ENCODE measurements around the gene MAGEA9B.
A peak's percentile ranks its signal among the peaks of the same experiment; 100 is the strongest.
"Not testable (repeated sequence)": the region's sequence is repeated elsewhere in the genome, so short reads cannot be mapped to it uniquely, and the experiment has no call there.

The MAGEA9B gene

GRCh38 chrX:149550454-149550853, 36.8 kb downstream of the MAGEA9B start:
- H3K27ac ChIP-seq (ENCODE audit: insufficient read depth, low read depth, low read length, poor library complexity, severe bottlenecking); H3K36me3 ChIP-seq (ENCODE audit: control insufficient read depth, insufficient read depth, low read length); H3K4me3 ChIP-seq (ENCODE audit: insufficient read depth, low read depth, low read length); H3K27me3 ChIP-seq (ENCODE audit: control insufficient read depth, insufficient read depth, low read length, poor library complexity, severe bottlenecking); H3K4me1 ChIP-seq (ENCODE audit: control insufficient read depth, insufficient read depth, low read length); H3K9me3 ChIP-seq (ENCODE audit: control insufficient read depth, low read length): not testable (repeated sequence)
- 100% methylated on average over 1 of the region's 1 CpG; no CpG with 5 or more reads in 1 of the 2 experiments for WGBS, 2 experiments

- not testable (repeated sequence) for H3K36me3 ChIP-seq (ENCODE audit: control insufficient read depth, insufficient read depth, low read length); H3K4me3 ChIP-seq (ENCODE audit: insufficient read depth, low read depth, low read length); H3K4me1 ChIP-seq (ENCODE audit: control insufficient read depth, insufficient read depth, low read length); H3K27me3 ChIP-seq (ENCODE audit: control insufficient read depth, insufficient read depth, low read length, poor library complexity, severe bottlenecking); H3K9me3 ChIP-seq (ENCODE audit: control insufficient read depth, low read length); H3K27ac ChIP-seq (ENCODE audit: insufficient read depth, low read depth, low read length, poor library complexity, severe bottlenecking)
- no CpG with 5 or more reads among the region's 6 CpGs for WGBS, 2 experiments
Measured at GRCh38 chrX:149549701-149550100, 37.6 kb downstream of the MAGEA9B start, which contains the start of gene HSFX3. TSS of gene HSFX3 (minus strand) at chrX:149549924. CDS start at chrX:149549852, 72 bp downstream.

GRCh38 chrX:149547782-149548181, 39.5 kb downstream of the MAGEA9B start:
- WGBS, 2 experiments = 83% methylated on average over 1 of the region's 3 CpGs; no CpG with 5 or more reads in 1 of the 2 experiments
- H3K27me3 ChIP-seq (ENCODE audit: control insufficient read depth, insufficient read depth, low read length, poor library complexity, severe bottlenecking); H3K9me3 ChIP-seq (ENCODE audit: control insufficient read depth, low read length); H3K27ac ChIP-seq (ENCODE audit: insufficient read depth, low read depth, low read length, poor library complexity, severe bottlenecking); H3K36me3 ChIP-seq (ENCODE audit: control insufficient read depth, insufficient read depth, low read length); H3K4me3 ChIP-seq (ENCODE audit: insufficient read depth, low read depth, low read length); H3K4me1 ChIP-seq (ENCODE audit: control insufficient read depth, insufficient read depth, low read length): not testable (repeated sequence)

- not testable (repeated sequence) for H3K27ac ChIP-seq (ENCODE audit: insufficient read depth, low read depth, low read length, poor library complexity, severe bottlenecking); H3K27me3 ChIP-seq (ENCODE audit: control insufficient read depth, insufficient read depth, low read length, poor library complexity, severe bottlenecking); H3K36me3 ChIP-seq (ENCODE audit: control insufficient read depth, insufficient read depth, low read length); H3K4me1 ChIP-seq (ENCODE audit: control insufficient read depth, insufficient read depth, low read length); H3K9me3 ChIP-seq (ENCODE audit: control insufficient read depth, low read length); H3K4me3 ChIP-seq (ENCODE audit: insufficient read depth, low read depth, low read length)
- 80 to 100% methylated on average over 1 of the region's 1 CpG for WGBS, 2 experiments
Measured at GRCh38 chrX:149546962-149547361, 40.3 kb downstream of the MAGEA9B start.

- H3K36me3 ChIP-seq (ENCODE audit: control insufficient read depth, insufficient read depth, low read length); H3K9me3 ChIP-seq (ENCODE audit: control insufficient read depth, low read length); H3K4me1 ChIP-seq (ENCODE audit: control insufficient read depth, insufficient read depth, low read length); H3K27me3 ChIP-seq (ENCODE audit: control insufficient read depth, insufficient read depth, low read length, poor library complexity, severe bottlenecking); H3K4me3 ChIP-seq (ENCODE audit: insufficient read depth, low read depth, low read length); H3K27ac ChIP-seq (ENCODE audit: insufficient read depth, low read depth, low read length, poor library complexity, severe bottlenecking): not testable (repeated sequence)
- WGBS, 2 experiments = 63 to 76% methylated on average over 8 to 13 of the region's 29 CpGs
Measured at GRCh38 chrX:149545545-149546543, 41.4 kb downstream of the MAGEA9B start.

- Histone ChIP-seq H3K27ac (ENCODE audit: insufficient read depth, low read depth, low read length, poor library complexity, severe bottlenecking) (no peak overlapping the region), H3K9me3 (ENCODE audit: control insufficient read depth, low read length) (no peaks in the 10 kb centered on the region), H3K36me3 (ENCODE audit: control insufficient read depth, insufficient read depth, low read length) (no peaks in the 10 kb centered on the region), H3K4me1 (ENCODE audit: control insufficient read depth, insufficient read depth, low read length) (no peaks in the 10 kb centered on the region), H3K27me3 (ENCODE audit: control insufficient read depth, insufficient read depth, low read length, poor library complexity, severe bottlenecking) (no peaks in the 10 kb centered on the region), H3K4me3 (ENCODE audit: insufficient read depth, low read depth, low read length) (peak overlapping the region; percentile 38)
- WGBS, 2 experiments = 10 to 15% methylated on average over 13 of the region's 13 CpGs
Measured at GRCh38 chrX:149541521-149542047, 45.7 kb downstream of the MAGEA9B start.

- H3K27ac ChIP-seq (ENCODE audit: insufficient read depth, low read depth, low read length, poor library complexity, severe bottlenecking) = peak within 1 kb of the TSS; percentile 77
- H3K4me3 ChIP-seq (ENCODE audit: insufficient read depth, low read depth, low read length) = peak within 1 kb of the TSS; percentile 43
- H3K4me1 ChIP-seq (ENCODE audit: control insufficient read depth, insufficient read depth, low read length) = no peaks in the 10 kb centered on the region
- no peaks in the 10 kb centered on the region for H3K27me3 ChIP-seq (ENCODE audit: control insufficient read depth, insufficient read depth, low read length, poor library complexity, severe bottlenecking)
- no peaks in the 10 kb centered on the region for H3K9me3 ChIP-seq (ENCODE audit: control insufficient read depth, low read length)
- 1% methylated on average over 71 of the region's 71 CpGs for WGBS, 2 experiments
- no peaks in the 10 kb centered on the region for H3K36me3 ChIP-seq (ENCODE audit: control insufficient read depth, insufficient read depth, low read length)
Measured at GRCh38 chrX:149540621-149541520, 46.4 kb downstream of the MAGEA9B start, which contains the start of gene EOLA1. TSS of gene EOLA1 (plus strand) at chrX:149541012. CDS start at chrX:149545631, 4,619 bp downstream.

GRCh38 chrX:149540131-149540620, 47.1 kb downstream of the MAGEA9B start:
- Histone ChIP-seq H3K36me3 (ENCODE audit: control insufficient read depth, insufficient read depth, low read length) (no peaks in the 10 kb centered on the region), H3K27me3 (ENCODE audit: control insufficient read depth, insufficient read depth, low read length, poor library complexity, severe bottlenecking) (no peaks in the 10 kb centered on the region), H3K9me3 (ENCODE audit: control insufficient read depth, low read length) (no peaks in the 10 kb centered on the region), H3K4me1 (ENCODE audit: control insufficient read depth, insufficient read depth, low read length) (no peaks in the 10 kb centered on the region), H3K27ac (ENCODE audit: insufficient read depth, low read depth, low read length, poor library complexity, severe bottlenecking) (peak overlapping the region; percentile 77), H3K4me3 (ENCODE audit: insufficient read depth, low read depth, low read length) (peak overlapping the region; percentile 38)
- WGBS, 2 experiments = 0% methylated on average over 11 to 19 of the region's 24 CpGs

GRCh38 chrX:149539283-149540130, 47.8 kb downstream of the MAGEA9B start:
- no peaks in the 10 kb centered on the region for H3K36me3 ChIP-seq (ENCODE audit: control insufficient read depth, insufficient read depth, low read length)
- peak overlapping the region; percentile 63 for H3K27ac ChIP-seq (ENCODE audit: insufficient read depth, low read depth, low read length, poor library complexity, severe bottlenecking)
- H3K9me3 ChIP-seq (ENCODE audit: control insufficient read depth, low read length) = no peaks in the 10 kb centered on the region
- WGBS, 2 experiments = 0% methylated on average over 21 to 28 of the region's 34 CpGs
- no peaks in the 10 kb centered on the region for H3K4me1 ChIP-seq (ENCODE audit: control insufficient read depth, insufficient read depth, low read length)
- no peaks in the 10 kb centered on the region for H3K27me3 ChIP-seq (ENCODE audit: control insufficient read depth, insufficient read depth, low read length, poor library complexity, severe bottlenecking)
- H3K4me3 ChIP-seq (ENCODE audit: insufficient read depth, low read depth, low read length) = peak overlapping the region; percentile 43
